Ishikawa (cell line): Measurements from ENCODE around the gene PARN.

ENCODE experiments used
- FOXM1 ChIP-seq: IDR thresholded peaks from 2 replicates; pipeline ENCODE4 v1.6.1; 2012; ENCODE audit warnings: low read depth, borderline replicate concordance
- TF ChIP-seq, protein P1 (sequence below): IDR thresholded peaks from 2 replicates; pipeline ENCODE4 v1.6.1; 2012

DNA sequence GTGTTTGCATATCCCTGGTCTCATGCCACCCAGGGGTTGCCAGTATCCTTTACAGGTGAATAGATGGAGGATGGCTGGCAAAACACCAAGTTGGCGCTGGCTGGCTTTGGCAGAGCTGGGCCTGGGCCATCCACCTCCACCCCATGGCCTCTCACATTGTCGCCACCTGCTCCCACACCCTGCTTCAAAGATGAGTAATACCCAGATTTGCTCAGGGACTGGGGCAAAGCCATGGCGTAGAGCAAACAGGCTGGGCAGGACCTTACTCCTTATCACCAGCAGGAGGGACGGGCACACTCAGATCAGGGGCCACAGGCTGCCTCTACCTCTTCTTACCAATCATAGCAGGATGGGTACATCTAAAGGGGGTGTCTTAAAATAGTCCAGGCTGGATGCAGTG is 39.7 kb upstream of the PARN start:
- TF ChIP-seq, protein P1, sequence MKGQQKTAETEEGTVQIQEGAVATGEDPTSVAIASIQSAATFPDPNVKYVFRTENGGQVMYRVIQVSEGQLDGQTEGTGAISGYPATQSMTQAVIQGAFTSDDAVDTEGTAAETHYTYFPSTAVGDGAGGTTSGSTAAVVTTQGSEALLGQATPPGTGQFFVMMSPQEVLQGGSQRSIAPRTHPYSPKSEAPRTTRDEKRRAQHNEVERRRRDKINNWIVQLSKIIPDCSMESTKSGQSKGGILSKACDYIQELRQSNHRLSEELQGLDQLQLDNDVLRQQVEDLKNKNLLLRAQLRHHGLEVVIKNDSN, result no peak
- TF ChIP-seq FOXM1, result no peak
